GM13976 (cell line): Measurements from ENCODE around the gene ARL5A.

ENCODE experiments used
- DNase-seq: peaks from one replicate; pipeline ENCODE4 v3.0.0; 2012; ENCODE audit warnings: low spot score
- in situ Hi-C: fragments of 300-500 bp; cut with MboI; formaldehyde crosslinking; loops from one replicate; pipeline ENCODE4 v1.12.0; 2022; ENCODE audit warnings: low sequenced_read_pairs, mixed read lengths, inconsistent platforms; ENCODE audit not compliant: unreplicated experiment
- TF ChIP-seq, protein P1 (sequence below): IDR thresholded peaks from 2 replicates; pipeline ENCODE4 v1.5.1; 2012; ENCODE audit warnings: borderline replicate concordance, mild to moderate bottlenecking; ENCODE audit not compliant: insufficient read depth; ENCODE audit errors: extremely low read depth, missing control alignments, control extremely low read depth

The ARL5A gene

DNA sequence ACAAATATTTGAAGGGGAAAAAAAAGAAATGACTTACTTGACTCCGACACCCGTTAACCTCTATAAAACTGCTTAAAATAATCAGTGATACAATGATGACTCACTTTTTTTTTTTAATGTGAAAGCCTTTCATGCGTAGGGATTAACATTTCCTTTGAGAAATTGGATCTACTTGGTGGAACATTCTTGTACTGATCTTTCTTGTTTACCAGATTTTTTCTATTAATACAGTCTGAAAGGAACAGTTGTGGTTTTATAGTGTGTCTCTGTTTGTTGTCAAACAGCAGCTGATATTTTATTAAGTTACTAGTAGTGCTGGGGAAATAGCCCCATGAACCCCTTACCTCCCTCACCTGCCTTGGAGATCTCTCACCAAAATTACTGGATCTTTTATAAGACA is 53.7 kb downstream of the ARL5A start:
- TF ChIP-seq, protein P1, sequence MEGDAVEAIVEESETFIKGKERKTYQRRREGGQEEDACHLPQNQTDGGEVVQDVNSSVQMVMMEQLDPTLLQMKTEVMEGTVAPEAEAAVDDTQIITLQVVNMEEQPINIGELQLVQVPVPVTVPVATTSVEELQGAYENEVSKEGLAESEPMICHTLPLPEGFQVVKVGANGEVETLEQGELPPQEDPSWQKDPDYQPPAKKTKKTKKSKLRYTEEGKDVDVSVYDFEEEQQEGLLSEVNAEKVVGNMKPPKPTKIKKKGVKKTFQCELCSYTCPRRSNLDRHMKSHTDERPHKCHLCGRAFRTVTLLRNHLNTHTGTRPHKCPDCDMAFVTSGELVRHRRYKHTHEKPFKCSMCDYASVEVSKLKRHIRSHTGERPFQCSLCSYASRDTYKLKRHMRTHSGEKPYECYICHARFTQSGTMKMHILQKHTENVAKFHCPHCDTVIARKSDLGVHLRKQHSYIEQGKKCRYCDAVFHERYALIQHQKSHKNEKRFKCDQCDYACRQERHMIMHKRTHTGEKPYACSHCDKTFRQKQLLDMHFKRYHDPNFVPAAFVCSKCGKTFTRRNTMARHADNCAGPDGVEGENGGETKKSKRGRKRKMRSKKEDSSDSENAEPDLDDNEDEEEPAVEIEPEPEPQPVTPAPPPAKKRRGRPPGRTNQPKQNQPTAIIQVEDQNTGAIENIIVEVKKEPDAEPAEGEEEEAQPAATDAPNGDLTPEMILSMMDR: no peak
- in situ Hi-C loops: no loop called here
- DNase-seq: no peak

DNA sequence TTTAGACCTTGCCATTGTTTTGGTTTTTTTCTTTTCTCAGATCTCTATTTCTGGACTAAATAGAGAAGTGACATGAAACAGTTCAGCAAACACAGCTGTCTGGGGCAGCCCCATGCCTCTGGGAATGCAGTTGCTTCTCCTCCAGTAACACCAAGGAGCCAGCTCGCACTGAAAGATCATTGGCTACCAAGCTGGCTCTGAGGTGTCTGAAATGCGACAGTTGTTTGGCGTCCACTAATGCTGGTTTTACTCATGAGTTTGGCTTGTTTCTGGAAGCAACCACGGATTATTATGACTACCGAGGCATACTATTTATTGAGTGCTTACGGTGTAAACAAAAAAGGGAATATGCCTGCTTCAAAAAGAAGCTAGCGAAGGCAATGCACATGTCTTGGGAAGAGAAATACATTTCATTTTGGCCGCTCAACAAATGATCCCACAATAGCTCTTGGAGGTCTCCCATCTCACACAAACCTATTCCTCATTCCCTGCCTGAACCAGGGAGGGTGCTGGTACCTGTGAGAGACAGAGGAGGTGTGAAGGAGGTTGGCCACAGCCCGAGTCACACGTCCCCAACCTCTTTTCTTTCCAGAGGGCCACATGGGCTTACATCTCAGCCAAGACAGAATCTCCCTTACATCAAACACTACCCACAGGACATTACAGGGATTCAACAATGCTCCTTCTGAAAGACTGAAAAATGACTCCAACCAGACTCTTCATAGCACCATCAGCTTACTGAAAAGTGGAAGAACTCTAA is 56.4 kb downstream of the ARL5A start:
- TF ChIP-seq, protein P1: no peak
- DNase-seq: peak; percentile 75
- in situ Hi-C loops: no loop called here

DNA sequence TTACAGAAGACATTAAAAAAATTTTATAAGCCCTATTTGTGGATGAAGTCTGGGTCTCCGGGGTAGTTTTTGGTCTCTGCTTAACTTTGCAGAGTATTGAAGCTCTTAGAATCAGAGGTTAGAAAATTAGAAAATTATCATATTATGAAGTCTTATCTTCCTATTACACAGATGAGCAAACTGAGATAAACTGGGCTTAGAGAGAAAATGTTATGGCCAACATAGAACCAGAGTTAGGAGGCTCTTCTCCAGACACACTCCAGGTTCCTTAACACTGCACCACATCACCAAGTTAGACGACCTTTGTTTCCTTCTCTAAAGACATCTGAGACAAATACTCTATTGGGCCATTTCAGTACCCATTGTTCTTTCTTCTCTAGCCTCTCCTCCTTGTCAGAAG is 57.2 kb downstream of the ARL5A start:
- in situ Hi-C loops: no loop called here
- TF ChIP-seq, protein P1: no peak
- DNase-seq: no peak

DNA sequence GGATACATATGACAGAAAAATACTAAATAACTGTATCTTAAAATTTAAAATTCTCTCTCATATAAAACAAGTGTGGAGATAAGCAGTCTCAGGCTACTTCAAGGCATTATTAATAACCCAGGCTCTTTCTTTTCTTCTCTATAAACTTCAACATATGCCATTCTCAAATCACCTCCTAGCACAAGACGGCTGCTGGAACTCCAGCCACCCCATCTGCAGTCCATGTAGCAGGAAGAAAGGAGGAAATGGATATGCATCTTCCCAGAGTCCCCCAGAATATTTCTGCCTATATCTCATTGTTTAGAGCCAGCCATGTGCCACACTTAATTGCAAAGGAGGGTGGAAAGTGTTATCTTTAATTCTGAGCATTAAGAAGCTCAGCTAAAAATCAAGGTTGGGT is 58.6 kb downstream of the ARL5A start:
- in situ Hi-C loops: no loop called here
- no peak for DNase-seq
- TF ChIP-seq, protein P1: no peak

DNA sequence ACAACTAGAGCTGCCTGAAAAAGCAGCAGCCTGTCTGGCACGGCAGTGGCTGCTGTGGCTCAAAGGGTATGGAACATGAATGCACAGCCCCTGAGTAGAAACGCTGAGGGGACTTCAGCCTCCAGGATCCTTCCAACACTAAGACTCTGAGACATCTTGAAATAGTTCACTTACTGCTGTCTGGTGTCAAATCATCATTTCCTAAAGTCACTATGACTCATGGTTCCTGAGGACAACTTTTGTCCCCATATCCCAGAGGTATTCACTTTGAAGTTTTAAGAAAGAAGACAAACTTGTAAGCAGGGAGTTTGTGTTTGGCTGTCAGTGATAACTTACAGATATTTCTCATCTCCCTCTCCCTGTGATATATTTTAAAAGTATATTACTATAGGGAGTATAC is 60.7 kb downstream of the ARL5A start:
- in situ Hi-C loops: no loop called here
- TF ChIP-seq, protein P1: no peak
- DNase-seq: no peak

DNA sequence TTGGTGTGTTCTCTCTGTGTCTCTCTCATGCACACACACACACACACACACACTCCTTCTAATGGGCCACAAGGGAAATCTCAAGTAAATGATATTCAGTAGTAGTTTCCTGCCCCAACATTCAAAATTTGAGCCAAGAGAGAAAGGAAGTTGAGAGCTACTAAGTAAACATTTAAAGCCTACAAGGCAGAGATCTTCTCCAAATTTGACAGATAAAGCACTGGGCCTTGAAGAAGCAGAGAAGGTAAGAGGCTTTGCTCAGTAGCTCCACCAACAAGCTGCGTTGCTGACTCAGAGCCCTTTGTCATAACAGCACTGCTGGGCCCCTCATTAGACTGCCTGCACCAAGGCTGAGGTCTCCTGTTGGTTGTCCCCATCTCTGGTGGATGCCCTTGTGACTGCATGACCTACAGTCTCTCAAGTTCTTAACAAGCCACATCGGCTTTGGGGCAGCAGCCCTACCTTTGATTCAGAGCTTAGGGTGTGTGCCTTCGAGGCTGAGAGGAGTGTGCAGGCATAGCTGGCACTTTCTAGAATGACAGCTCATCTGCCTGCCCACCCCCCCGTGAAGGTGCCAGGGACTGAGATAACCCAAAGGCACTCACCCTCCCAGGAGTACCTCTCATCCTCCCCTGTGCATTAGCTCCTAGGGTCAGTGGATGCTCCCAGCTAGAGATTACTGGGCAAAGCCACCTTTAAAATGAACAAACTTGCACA is 61.6 kb downstream of the ARL5A start:
- DNase-seq: peak; percentile 26
- in situ Hi-C loops: no loop called here
- TF ChIP-seq, protein P1: no peak
